ENCODE measurements around the gene CFAP97.
"Not testable (repeated sequence)": the region's sequence is repeated elsewhere in the genome, so short reads cannot be mapped to it uniquely, and the experiment has no call there.

CFAP97 gene

GRCh38 chr4:185203486-185204237 lies at the start of gene CFAP97:
TSS of gene CFAP97 (minus strand) at chr4:185204000. CDS start at chr4:185191196, 12,804 bp downstream.
- DNase-seq: peak; percentile 58 to 66

- no peak for DNase-seq
Measured at GRCh38 chr4:185249105-185249504, 45.3 kb upstream of the CFAP97 start.

- no peak for DNase-seq
Measured at GRCh38 chr4:185248393-185249039, 44.7 kb upstream of the CFAP97 start.

- DNase-seq: no peak
Measured at GRCh38 chr4:185247151-185247550, 43.4 kb upstream of the CFAP97 start.

GRCh38 chr4:185246453-185246852 lies 42.7 kb upstream of the CFAP97 start:
- DNase-seq: no peak

GRCh38 chr4:185244763-185245162 lies 41.0 kb upstream of the CFAP97 start:
- DNase-seq: no peak

GRCh38 chr4:185243879-185244278 lies 40.1 kb upstream of the CFAP97 start:
- no peak for DNase-seq

- no peak for DNase-seq
Measured at GRCh38 chr4:185242749-185243533, 39.1 kb upstream of the CFAP97 start.

GRCh38 chr4:185240486-185240885 lies 36.7 kb upstream of the CFAP97 start:
- DNase-seq: not testable (repeated sequence)

GRCh38 chr4:185238750-185239149 lies 35.0 kb upstream of the CFAP97 start:
- no peak for DNase-seq

- peak; percentile 12 to 19 for DNase-seq
Measured at GRCh38 chr4:185238215-185238681, 34.4 kb upstream of the CFAP97 start.

GRCh38 chr4:185237175-185237574 lies 33.4 kb upstream of the CFAP97 start:
- no peak for DNase-seq

GRCh38 chr4:185235843-185236503 lies 32.2 kb upstream of the CFAP97 start:
- no peak for DNase-seq

- DNase-seq: no peak
Measured at GRCh38 chr4:185235119-185235842, 31.5 kb upstream of the CFAP97 start.

- no peak for DNase-seq
Measured at GRCh38 chr4:185232370-185232769, 28.6 kb upstream of the CFAP97 start.

- no peak for DNase-seq
Measured at GRCh38 chr4:185229021-185229818, 25.4 kb upstream of the CFAP97 start.

GRCh38 chr4:185227713-185228278 lies 24.0 kb upstream of the CFAP97 start:
- no peak for DNase-seq

GRCh38 chr4:185227131-185227551 lies 23.3 kb upstream of the CFAP97 start:
- no peak for DNase-seq

GRCh38 chr4:185225940-185226339 lies 22.1 kb upstream of the CFAP97 start:
- DNase-seq: no peak

- DNase-seq: no peak
Measured at GRCh38 chr4:185224597-185224996, 20.8 kb upstream of the CFAP97 start.

- no peak for DNase-seq
Measured at GRCh38 chr4:185222598-185222997, 18.8 kb upstream of the CFAP97 start.

All from stimulated activated CD4-positive, alpha-beta T cell treated with anti-CD3 and anti-CD28 coated beads, Interleukin-2, amount 100 ng/mL, for 48 hours (primary cell).